ENCODE results near the gene MOSMO. TPM values are rescaled to one million over a fixed set of nuclear protein-coding genes. Genes with fewer than 3 reads are reported as not detected.

Gene MOSMO
- total and polyA plus RNA-seq, 2 donors (not counting 1 experiment from before 2014, with no cell fraction given), result 13.0 to 20.2 TPM

DNA sequence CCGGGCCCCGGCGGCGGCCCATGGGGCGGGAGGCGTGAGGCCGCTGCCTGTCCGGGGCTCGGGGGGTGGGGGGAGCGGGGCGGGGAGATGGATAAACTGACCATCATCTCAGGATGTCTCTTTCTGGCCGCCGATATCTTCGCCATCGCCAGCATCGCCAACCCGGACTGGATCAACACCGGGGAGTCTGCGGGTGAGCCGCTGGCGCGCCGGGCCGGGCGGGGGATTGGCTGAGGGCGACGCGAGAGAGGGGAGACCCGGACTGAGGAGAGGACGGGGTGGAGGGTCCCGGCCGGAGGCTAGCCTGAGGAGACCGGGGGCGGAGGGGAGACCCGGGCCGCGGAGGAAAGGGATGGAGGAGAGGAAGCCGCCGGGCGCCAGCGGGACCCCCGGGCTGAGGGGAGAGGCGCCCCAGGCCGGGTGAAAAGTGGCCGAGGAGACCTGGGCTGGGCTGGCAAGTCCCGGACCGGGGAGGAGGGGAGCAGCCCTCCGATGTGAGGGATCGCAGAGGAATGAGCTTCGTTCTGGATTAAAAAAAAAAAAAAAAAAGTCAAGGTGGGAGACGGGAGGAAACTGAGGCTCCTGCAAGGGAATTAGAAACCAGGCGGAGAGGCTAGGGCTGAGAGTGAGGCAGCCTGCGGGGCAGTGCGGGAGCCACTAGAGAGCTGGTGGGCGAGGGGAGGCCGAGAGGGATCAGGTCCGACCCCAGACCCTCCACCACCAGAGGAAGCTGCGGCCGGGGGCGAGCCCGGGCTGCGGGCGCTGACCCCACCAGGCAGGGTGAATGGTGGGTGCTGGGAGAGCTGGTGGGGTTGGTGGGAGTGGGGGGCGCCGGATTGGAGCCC lies 526 bp downstream of the MOSMO start:
- peak overlapping the region; percentile 67 for H3K27ac Mint-ChIP-seq
- H3K9me3 Mint-ChIP-seq (ENCODE audit: insufficient read depth), result no peaks in the 10 kb centered on the region
- ChIA-PET CTCF (interaction anchor here (0.9 to 15.3 kb wide), 8 partner anchors 8 to 290 kb away, joined by 3 to 290 read pairs (median 8); partner anchors contain the start of genes PDZD9 and POLR3E), POLR2A (interaction anchor here (0.7 to 1.8 kb wide), 2 partner anchors 181 to 182 kb away, joined by 4 to 9 read pairs; no protein-coding TSS in a partner anchor)
- Histone ChIP-seq H3K27me3 (replicated peaks in 1 of 4; ENCODE audit: control extremely low read depth in 1 of 4, control insufficient read depth in 3 of 4, insufficient read depth in 4 of 4, low read length in 3 of 4) (no peaks in the 10 kb centered on the region), H3K27ac (ENCODE audit: low read length in 2 of 2) (peak overlapping the region in 1 of 2 donors; percentile 73), H3K4me1 (ENCODE audit: control insufficient read depth in 2 of 2, insufficient read depth in 2 of 2, low read length in 2 of 2) (peaks cover 18 to 23% of the 10 kb centered on the region in 2 donors), H3K9ac (ENCODE audit: low read length) (peak overlapping the region; percentile 82), H3K36me3 (replicated peaks in 1 of 2; ENCODE audit: control extremely low read depth in 1 of 2, control insufficient read depth in 1 of 2, extremely low read depth in 1 of 2, insufficient read depth in 2 of 2, low read length in 1 of 2) (no peaks in the 10 kb centered on the region), H3K4me2 (replicated peaks; ENCODE audit: low read depth, low read length, poor library complexity, severe bottlenecking) (peak overlapping the region; percentile 89), H3K9me3 (ENCODE audit: control extremely low read depth in 1 of 3, control insufficient read depth in 2 of 3, insufficient read depth in 1 of 3, low read length in 2 of 3) (no peaks in the 10 kb centered on the region), H3K4me3 (ENCODE audit: control extremely low read depth in 1 of 5, extremely low read depth in 1 of 5, insufficient read depth in 1 of 5, low read depth in 2 of 5, low read length in 4 of 5) (peak overlapping the region; percentile 30 to 88 (median 76)), H3K79me2 (ENCODE audit: control insufficient read depth, insufficient read depth, low read length) (peaks cover 64% of the 10 kb centered on the region), H2AFZ (ENCODE audit: insufficient read depth, low read depth, low read length, poor library complexity, severe bottlenecking) (peak overlapping the region; percentile 91), H4K20me1 (ENCODE audit: control insufficient read depth, insufficient read depth, low read length, poor library complexity, severe bottlenecking) (peaks cover 9% of the 10 kb centered on the region)
- H3K27me3 Mint-ChIP-seq, result no peaks in the 10 kb centered on the region
- intact Hi-C loops (cut with micrococcal nuclease), result no loop called here
- DNase-seq (peak; percentile 38), ATAC-seq (ENCODE audit: low read depth) (peak; percentile 11)
- H3K4me3 Mint-ChIP-seq, result peak overlapping the region; percentile 84
- WGBS (ENCODE audit: insufficient coverage), result under 1% methylated on average over 52 of the region's 65 CpGs
- TF ChIP-seq, protein P1, sequence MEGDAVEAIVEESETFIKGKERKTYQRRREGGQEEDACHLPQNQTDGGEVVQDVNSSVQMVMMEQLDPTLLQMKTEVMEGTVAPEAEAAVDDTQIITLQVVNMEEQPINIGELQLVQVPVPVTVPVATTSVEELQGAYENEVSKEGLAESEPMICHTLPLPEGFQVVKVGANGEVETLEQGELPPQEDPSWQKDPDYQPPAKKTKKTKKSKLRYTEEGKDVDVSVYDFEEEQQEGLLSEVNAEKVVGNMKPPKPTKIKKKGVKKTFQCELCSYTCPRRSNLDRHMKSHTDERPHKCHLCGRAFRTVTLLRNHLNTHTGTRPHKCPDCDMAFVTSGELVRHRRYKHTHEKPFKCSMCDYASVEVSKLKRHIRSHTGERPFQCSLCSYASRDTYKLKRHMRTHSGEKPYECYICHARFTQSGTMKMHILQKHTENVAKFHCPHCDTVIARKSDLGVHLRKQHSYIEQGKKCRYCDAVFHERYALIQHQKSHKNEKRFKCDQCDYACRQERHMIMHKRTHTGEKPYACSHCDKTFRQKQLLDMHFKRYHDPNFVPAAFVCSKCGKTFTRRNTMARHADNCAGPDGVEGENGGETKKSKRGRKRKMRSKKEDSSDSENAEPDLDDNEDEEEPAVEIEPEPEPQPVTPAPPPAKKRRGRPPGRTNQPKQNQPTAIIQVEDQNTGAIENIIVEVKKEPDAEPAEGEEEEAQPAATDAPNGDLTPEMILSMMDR (IDR thresholded peaks at IDR 0.05), result no peak
- no peak for TF ChIP-seq EZH2 (IDR thresholded peaks at IDR 0.05; ENCODE audit: borderline replicate concordance, insufficient read depth, low read depth, low read length, poor library complexity, severe bottlenecking)
- H3K4me1 Mint-ChIP-seq, result peaks cover 36% of the 10 kb centered on the region

DNA sequence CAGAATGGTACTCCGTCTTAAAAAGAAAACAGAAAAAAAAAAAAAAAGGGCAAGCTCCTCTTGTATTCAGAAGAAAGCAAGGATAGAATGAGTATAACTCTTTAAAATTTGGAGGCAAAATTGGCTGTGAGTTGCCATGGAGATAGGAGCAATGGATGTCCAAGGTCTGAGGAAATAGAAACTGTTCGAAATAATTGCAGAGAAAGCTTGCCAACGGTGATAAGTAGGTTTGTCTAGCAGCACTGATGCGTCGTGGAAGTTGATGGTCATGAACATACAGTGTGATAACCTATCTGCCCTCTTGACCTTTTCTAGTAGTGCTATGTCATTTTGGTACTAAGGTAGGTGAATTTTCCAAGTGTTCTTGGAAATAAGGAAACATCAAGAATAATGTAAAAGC lies 3.0 kb downstream of the MOSMO start:
- no peak overlapping the region for H3K4me3 Mint-ChIP-seq

More for the DNA sequence above, 3.0 kb downstream of the MOSMO start:
- DNase-seq (no peak), ATAC-seq (ENCODE audit: low read depth) (no peak)
- Histone ChIP-seq H3K4me3 (ENCODE audit: control extremely low read depth in 1 of 5, extremely low read depth in 1 of 5, insufficient read depth in 1 of 5, low read depth in 2 of 5, low read length in 4 of 5) (no peak overlapping the region), H4K20me1 (ENCODE audit: control insufficient read depth, insufficient read depth, low read length, poor library complexity, severe bottlenecking) (peaks cover 30% of the 10 kb centered on the region), H2AFZ (ENCODE audit: insufficient read depth, low read depth, low read length, poor library complexity, severe bottlenecking) (no peak overlapping the region), H3K27ac (ENCODE audit: low read length in 2 of 2) (no peak overlapping the region), H3K4me2 (replicated peaks; ENCODE audit: low read depth, low read length, poor library complexity, severe bottlenecking) (no peak overlapping the region), H3K79me2 (ENCODE audit: control insufficient read depth, insufficient read depth, low read length) (peaks cover 67% of the 10 kb centered on the region), H3K27me3 (replicated peaks in 1 of 4; ENCODE audit: control extremely low read depth in 1 of 4, control insufficient read depth in 3 of 4, insufficient read depth in 4 of 4, low read length in 3 of 4) (no peaks in the 10 kb centered on the region), H3K4me1 (ENCODE audit: control insufficient read depth in 2 of 2, insufficient read depth in 2 of 2, low read length in 2 of 2) (peaks cover 31 to 38% of the 10 kb centered on the region in 2 donors), H3K9ac (ENCODE audit: low read length) (no peak overlapping the region), H3K9me3 (ENCODE audit: control extremely low read depth in 1 of 3, control insufficient read depth in 2 of 3, insufficient read depth in 1 of 3, low read length in 2 of 3) (no peaks in the 10 kb centered on the region), H3K36me3 (replicated peaks in 1 of 2; ENCODE audit: control extremely low read depth in 1 of 2, control insufficient read depth in 1 of 2, extremely low read depth in 1 of 2, insufficient read depth in 2 of 2, low read length in 1 of 2) (no peaks in the 10 kb centered on the region)
- TF ChIP-seq, protein P1 (IDR thresholded peaks at IDR 0.05), result no peak
- no peak for TF ChIP-seq EZH2 (IDR thresholded peaks at IDR 0.05; ENCODE audit: borderline replicate concordance, insufficient read depth, low read depth, low read length, poor library complexity, severe bottlenecking)
- H3K27me3 Mint-ChIP-seq, result no peaks in the 10 kb centered on the region
- H3K27ac Mint-ChIP-seq, result no peak overlapping the region
- POLR2A ChIA-PET, result no interaction called here
- intact Hi-C loops (cut with micrococcal nuclease), result no loop called here
- H3K4me1 Mint-ChIP-seq, result peaks cover 56% of the 10 kb centered on the region
- WGBS (ENCODE audit: insufficient coverage), result 96% methylated on average over 5 of the region's 5 CpGs
- CTCF ChIA-PET, result interaction anchor here (15.3 kb wide), 1 partner anchor 67 kb away, joined by 290 read pairs; no protein-coding TSS in a partner anchor
- no peaks in the 10 kb centered on the region for H3K9me3 Mint-ChIP-seq (ENCODE audit: insufficient read depth)
